H1 (cell line): ENCODE data around the gene FAM83G. TPM values are rescaled to one million over a fixed set of nuclear protein-coding genes. Genes with fewer than 3 reads are reported as not detected.

Experiments
- BCL11A ChIP-seq, 2 experiments: IDR thresholded peaks; one replicate each; pipeline ENCODE4 v1.6.1; 2011; ENCODE audit warnings: low read depth in 2 of 2, low read length in 2 of 2, mild to moderate bottlenecking in 2 of 2
- BRCA1 ChIP-seq: IDR thresholded peaks from 2 replicates; pipeline ENCODE4 v1.6.1; 2012; ENCODE audit warnings: low read depth, low read length, improper control_type of control experiment
- EGR1 ChIP-seq: IDR thresholded peaks from 2 replicates; pipeline ENCODE4 v1.6.1; 2011; ENCODE audit warnings: low read depth, low read length, borderline replicate concordance
- KDM5A ChIP-seq: fragments of 200-600 bp; IDR thresholded peaks from 2 replicates; pipeline ENCODE4 v1.7.1; 2012; ENCODE audit warnings: mild to moderate bottlenecking, low read length, inconsistent platforms, mixed read lengths
- RFX5 ChIP-seq: IDR thresholded peaks from 2 replicates; pipeline ENCODE4 v1.6.1; 2011; ENCODE audit warnings: low read depth, low read length, improper control_type of control experiment, borderline replicate concordance
- ZNF274 ChIP-seq: IDR thresholded peaks from 2 replicates; pipeline ENCODE4 v1.7.0; 2012; ENCODE audit warnings: low read length, borderline replicate concordance; ENCODE audit errors: extremely low read depth
- polyA plus RNA-seq, 7 experiments: library from polyadenylated mRNA; depleted of rRNA in 3 of 7; stranded (reverse) in 5 of 7; unstranded in 2 of 7; fragments of >200 nt in 5 of 7; fragments of 200-250 nt in 2 of 7; gene quantifications; 1 replicate in 5 of 7; 2 replicates in 1 of 7; 4 replicates in 1 of 7; pipeline versions ENCODE4 v1.2.1 to v1.2.3, GENCODE V29; 2011 to 2013; ENCODE audit warnings: missing spikeins in 2 of 7, mixed read lengths in 2 of 7
- total RNA-seq: library from RNA; stranded (reverse); fragmentation: NEBNext Ultra II Directional; extraction: Animal tissue kit (Norgen Biotek cat#: 25700); gene quantifications from 2 replicates; pipeline ENCODE4 v1.2.1, GENCODE V29; 2021
- TF ChIP-seq, protein P1 (sequence below): fragments of 300-600 bp; sonication (generic); IDR thresholded peaks from 2 replicates; pipeline ENCODE4 v1.7.1; 2012; ENCODE audit warnings: low read length, moderate library complexity, mild to moderate bottlenecking, inconsistent platforms; ENCODE audit not compliant: insufficient replicate concordance

FAM83G gene
- total and polyA plus RNA-seq, 2 of the 8 experiments (the other 6 are each of a cell fraction or from before 2014, with no cell fraction given) = 15.4 to 29.0 TPM

DNA sequence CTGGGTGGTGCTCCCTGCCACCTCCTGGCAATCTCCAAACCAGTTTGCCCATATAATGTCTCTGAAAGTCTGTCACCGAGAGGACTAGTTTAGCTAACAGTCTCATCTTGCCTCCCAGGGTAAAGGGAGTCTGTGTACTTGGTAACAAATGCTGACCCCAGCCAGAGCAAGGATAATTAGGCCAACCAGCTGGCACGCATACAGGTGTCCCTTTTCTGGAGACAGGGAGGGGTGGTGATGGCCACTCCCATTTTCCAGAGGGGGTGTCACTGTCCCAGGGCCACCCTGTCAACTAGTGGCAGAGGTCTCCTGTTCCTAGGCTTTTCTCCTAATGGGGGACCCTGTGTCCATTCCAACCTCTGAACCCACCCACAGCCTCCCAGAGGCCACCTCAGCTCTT is 8.1 kb downstream of the FAM83G start (continued):
- TF ChIP-seq, protein P1, sequence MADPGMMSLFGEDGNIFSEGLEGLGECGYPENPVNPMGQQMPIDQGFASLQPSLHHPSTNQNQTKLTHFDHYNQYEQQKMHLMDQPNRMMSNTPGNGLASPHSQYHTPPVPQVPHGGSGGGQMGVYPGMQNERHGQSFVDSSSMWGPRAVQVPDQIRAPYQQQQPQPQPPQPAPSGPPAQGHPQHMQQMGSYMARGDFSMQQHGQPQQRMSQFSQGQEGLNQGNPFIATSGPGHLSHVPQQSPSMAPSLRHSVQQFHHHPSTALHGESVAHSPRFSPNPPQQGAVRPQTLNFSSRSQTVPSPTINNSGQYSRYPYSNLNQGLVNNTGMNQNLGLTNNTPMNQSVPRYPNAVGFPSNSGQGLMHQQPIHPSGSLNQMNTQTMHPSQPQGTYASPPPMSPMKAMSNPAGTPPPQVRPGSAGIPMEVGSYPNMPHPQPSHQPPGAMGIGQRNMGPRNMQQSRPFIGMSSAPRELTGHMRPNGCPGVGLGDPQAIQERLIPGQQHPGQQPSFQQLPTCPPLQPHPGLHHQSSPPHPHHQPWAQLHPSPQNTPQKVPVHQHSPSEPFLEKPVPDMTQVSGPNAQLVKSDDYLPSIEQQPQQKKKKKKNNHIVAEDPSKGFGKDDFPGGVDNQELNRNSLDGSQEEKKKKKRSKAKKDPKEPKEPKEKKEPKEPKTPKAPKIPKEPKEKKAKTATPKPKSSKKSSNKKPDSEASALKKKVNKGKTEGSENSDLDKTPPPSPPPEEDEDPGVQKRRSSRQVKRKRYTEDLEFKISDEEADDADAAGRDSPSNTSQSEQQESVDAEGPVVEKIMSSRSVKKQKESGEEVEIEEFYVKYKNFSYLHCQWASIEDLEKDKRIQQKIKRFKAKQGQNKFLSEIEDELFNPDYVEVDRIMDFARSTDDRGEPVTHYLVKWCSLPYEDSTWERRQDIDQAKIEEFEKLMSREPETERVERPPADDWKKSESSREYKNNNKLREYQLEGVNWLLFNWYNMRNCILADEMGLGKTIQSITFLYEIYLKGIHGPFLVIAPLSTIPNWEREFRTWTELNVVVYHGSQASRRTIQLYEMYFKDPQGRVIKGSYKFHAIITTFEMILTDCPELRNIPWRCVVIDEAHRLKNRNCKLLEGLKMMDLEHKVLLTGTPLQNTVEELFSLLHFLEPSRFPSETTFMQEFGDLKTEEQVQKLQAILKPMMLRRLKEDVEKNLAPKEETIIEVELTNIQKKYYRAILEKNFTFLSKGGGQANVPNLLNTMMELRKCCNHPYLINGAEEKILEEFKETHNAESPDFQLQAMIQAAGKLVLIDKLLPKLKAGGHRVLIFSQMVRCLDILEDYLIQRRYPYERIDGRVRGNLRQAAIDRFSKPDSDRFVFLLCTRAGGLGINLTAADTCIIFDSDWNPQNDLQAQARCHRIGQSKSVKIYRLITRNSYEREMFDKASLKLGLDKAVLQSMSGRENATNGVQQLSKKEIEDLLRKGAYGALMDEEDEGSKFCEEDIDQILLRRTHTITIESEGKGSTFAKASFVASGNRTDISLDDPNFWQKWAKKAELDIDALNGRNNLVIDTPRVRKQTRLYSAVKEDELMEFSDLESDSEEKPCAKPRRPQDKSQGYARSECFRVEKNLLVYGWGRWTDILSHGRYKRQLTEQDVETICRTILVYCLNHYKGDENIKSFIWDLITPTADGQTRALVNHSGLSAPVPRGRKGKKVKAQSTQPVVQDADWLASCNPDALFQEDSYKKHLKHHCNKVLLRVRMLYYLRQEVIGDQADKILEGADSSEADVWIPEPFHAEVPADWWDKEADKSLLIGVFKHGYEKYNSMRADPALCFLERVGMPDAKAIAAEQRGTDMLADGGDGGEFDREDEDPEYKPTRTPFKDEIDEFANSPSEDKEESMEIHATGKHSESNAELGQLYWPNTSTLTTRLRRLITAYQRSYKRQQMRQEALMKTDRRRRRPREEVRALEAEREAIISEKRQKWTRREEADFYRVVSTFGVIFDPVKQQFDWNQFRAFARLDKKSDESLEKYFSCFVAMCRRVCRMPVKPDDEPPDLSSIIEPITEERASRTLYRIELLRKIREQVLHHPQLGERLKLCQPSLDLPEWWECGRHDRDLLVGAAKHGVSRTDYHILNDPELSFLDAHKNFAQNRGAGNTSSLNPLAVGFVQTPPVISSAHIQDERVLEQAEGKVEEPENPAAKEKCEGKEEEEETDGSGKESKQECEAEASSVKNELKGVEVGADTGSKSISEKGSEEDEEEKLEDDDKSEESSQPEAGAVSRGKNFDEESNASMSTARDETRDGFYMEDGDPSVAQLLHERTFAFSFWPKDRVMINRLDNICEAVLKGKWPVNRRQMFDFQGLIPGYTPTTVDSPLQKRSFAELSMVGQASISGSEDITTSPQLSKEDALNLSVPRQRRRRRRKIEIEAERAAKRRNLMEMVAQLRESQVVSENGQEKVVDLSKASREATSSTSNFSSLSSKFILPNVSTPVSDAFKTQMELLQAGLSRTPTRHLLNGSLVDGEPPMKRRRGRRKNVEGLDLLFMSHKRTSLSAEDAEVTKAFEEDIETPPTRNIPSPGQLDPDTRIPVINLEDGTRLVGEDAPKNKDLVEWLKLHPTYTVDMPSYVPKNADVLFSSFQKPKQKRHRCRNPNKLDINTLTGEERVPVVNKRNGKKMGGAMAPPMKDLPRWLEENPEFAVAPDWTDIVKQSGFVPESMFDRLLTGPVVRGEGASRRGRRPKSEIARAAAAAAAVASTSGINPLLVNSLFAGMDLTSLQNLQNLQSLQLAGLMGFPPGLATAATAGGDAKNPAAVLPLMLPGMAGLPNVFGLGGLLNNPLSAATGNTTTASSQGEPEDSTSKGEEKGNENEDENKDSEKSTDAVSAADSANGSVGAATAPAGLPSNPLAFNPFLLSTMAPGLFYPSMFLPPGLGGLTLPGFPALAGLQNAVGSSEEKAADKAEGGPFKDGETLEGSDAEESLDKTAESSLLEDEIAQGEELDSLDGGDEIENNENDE = no peak
- no peak for TF ChIP-seq EGR1
- no peak for TF ChIP-seq BCL11A (IDR thresholded peaks at IDR 0.05; ENCODE audit: low read depth in 2 of 2, low read length in 2 of 2)
- TF ChIP-seq BRCA1 = no peak
- TF ChIP-seq RFX5 = no peak
- TF ChIP-seq KDM5A = no peak
- TF ChIP-seq ZNF274 = no peak
- TF ChIP-seq, all 59 proteins: peak for 0
